ENCODE measurements around the gene FHIT.

FHIT gene

GRCh38 chr3:61250784-61251173, 473 bp downstream of the FHIT start:
- peak overlapping the region; percentile 77 for H3K4me3 ChIP-seq (ENCODE audit: insufficient read length, low read depth)
- H3K4me1 ChIP-seq (ENCODE audit: insufficient read depth, insufficient read length), result no peaks in the 10 kb centered on the region
- H3K9me3 ChIP-seq (ENCODE audit: insufficient read depth, low read length), result no peaks in the 10 kb centered on the region
- no peaks in the 10 kb centered on the region for H3K36me3 ChIP-seq (ENCODE audit: insufficient read depth, insufficient read length, low read length)
- TF ChIP-seq ZNF274 (IDR thresholded peaks at IDR 0.05; ENCODE audit: low read depth, low read length) (no peak), YY1 (IDR thresholded peaks at IDR 0.05; ENCODE audit: insufficient read depth, insufficient read length) (no peak), SUZ12 (IDR thresholded peaks at IDR 0.05; ENCODE audit: extremely low read depth, insufficient read depth, insufficient read length) (no peak)
- DNase-seq (ENCODE audit: low read depth, low spot score), result no peak
- H3K9ac ChIP-seq (ENCODE audit: insufficient read length, low read depth), result peak overlapping the region; percentile 76
- no peaks in the 10 kb centered on the region for H3K27me3 ChIP-seq (ENCODE audit: insufficient read depth, insufficient read length)

GRCh38 chr3:61248496-61248895, 2.8 kb downstream of the FHIT start:
- Histone ChIP-seq H3K36me3 (ENCODE audit: insufficient read depth, insufficient read length, low read length) (no peaks in the 10 kb centered on the region), H3K4me1 (ENCODE audit: insufficient read depth, insufficient read length) (no peaks in the 10 kb centered on the region), H3K27me3 (ENCODE audit: insufficient read depth, insufficient read length) (no peaks in the 10 kb centered on the region), H3K4me3 (ENCODE audit: insufficient read length, low read depth) (no peak overlapping the region), H3K9ac (ENCODE audit: insufficient read length, low read depth) (no peak overlapping the region), H3K9me3 (ENCODE audit: insufficient read depth, low read length) (no peaks in the 10 kb centered on the region)
- TF ChIP-seq SUZ12 (IDR thresholded peaks at IDR 0.05; ENCODE audit: extremely low read depth, insufficient read depth, insufficient read length) (no peak), ZNF274 (IDR thresholded peaks at IDR 0.05; ENCODE audit: low read depth, low read length) (no peak), YY1 (IDR thresholded peaks at IDR 0.05; ENCODE audit: insufficient read depth, insufficient read length) (no peak)
- DNase-seq (ENCODE audit: low read depth, low spot score), result no peak

GRCh38 chr3:61247191-61247590, 4.1 kb downstream of the FHIT start:
- Histone ChIP-seq H3K9ac (ENCODE audit: insufficient read length, low read depth) (no peak overlapping the region), H3K4me1 (ENCODE audit: insufficient read depth, insufficient read length) (no peaks in the 10 kb centered on the region), H3K27me3 (ENCODE audit: insufficient read depth, insufficient read length) (no peaks in the 10 kb centered on the region), H3K4me3 (ENCODE audit: insufficient read length, low read depth) (no peak overlapping the region), H3K9me3 (ENCODE audit: insufficient read depth, low read length) (no peaks in the 10 kb centered on the region), H3K36me3 (ENCODE audit: insufficient read depth, insufficient read length, low read length) (no peaks in the 10 kb centered on the region)
- no peak for DNase-seq (ENCODE audit: low read depth, low spot score)
- no peak for TF ChIP-seq SUZ12 (IDR thresholded peaks at IDR 0.05; ENCODE audit: extremely low read depth, insufficient read depth, insufficient read length)
- TF ChIP-seq YY1 (IDR thresholded peaks at IDR 0.05; ENCODE audit: insufficient read depth, insufficient read length), result no peak
- TF ChIP-seq ZNF274 (IDR thresholded peaks at IDR 0.05; ENCODE audit: low read depth, low read length), result no peak

- H3K9me3 ChIP-seq (ENCODE audit: insufficient read depth, low read length), result no peaks in the 10 kb centered on the region
- no peak overlapping the region for H3K9ac ChIP-seq (ENCODE audit: insufficient read length, low read depth)
- no peak overlapping the region for H3K4me3 ChIP-seq (ENCODE audit: insufficient read length, low read depth)
- TF ChIP-seq YY1 (IDR thresholded peaks at IDR 0.05; ENCODE audit: insufficient read depth, insufficient read length), result no peak
- TF ChIP-seq SUZ12 (IDR thresholded peaks at IDR 0.05; ENCODE audit: extremely low read depth, insufficient read depth, insufficient read length), result no peak
- TF ChIP-seq ZNF274 (IDR thresholded peaks at IDR 0.05; ENCODE audit: low read depth, low read length), result no peak
- no peaks in the 10 kb centered on the region for H3K36me3 ChIP-seq (ENCODE audit: insufficient read depth, insufficient read length, low read length)
- no peaks in the 10 kb centered on the region for H3K27me3 ChIP-seq (ENCODE audit: insufficient read depth, insufficient read length)
- no peak for DNase-seq (ENCODE audit: low read depth, low spot score)
- no peaks in the 10 kb centered on the region for H3K4me1 ChIP-seq (ENCODE audit: insufficient read depth, insufficient read length)
These were observed 11.4 kb downstream of the FHIT start for GRCh38 chr3:61239871-61240270.

- no peaks in the 10 kb centered on the region for H3K4me1 ChIP-seq (ENCODE audit: insufficient read depth, insufficient read length)
- TF ChIP-seq SUZ12 (IDR thresholded peaks at IDR 0.05; ENCODE audit: extremely low read depth, insufficient read depth, insufficient read length), result no peak
- no peak overlapping the region for H3K4me3 ChIP-seq (ENCODE audit: insufficient read length, low read depth)
- no peak for DNase-seq (ENCODE audit: low read depth, low spot score)
- no peak overlapping the region for H3K9ac ChIP-seq (ENCODE audit: insufficient read length, low read depth)
- H3K9me3 ChIP-seq (ENCODE audit: insufficient read depth, low read length), result no peaks in the 10 kb centered on the region
- H3K27me3 ChIP-seq (ENCODE audit: insufficient read depth, insufficient read length), result no peaks in the 10 kb centered on the region
- no peaks in the 10 kb centered on the region for H3K36me3 ChIP-seq (ENCODE audit: insufficient read depth, insufficient read length, low read length)
These were observed 13.4 kb downstream of the FHIT start for GRCh38 chr3:61237858-61238257.

GRCh38 chr3:61236556-61236955, 14.7 kb downstream of the FHIT start:
- no peaks in the 10 kb centered on the region for H3K4me1 ChIP-seq (ENCODE audit: insufficient read depth, insufficient read length)
- no peak overlapping the region for H3K9ac ChIP-seq (ENCODE audit: insufficient read length, low read depth)
- DNase-seq (ENCODE audit: low read depth, low spot score), result no peak
- no peaks in the 10 kb centered on the region for H3K36me3 ChIP-seq (ENCODE audit: insufficient read depth, insufficient read length, low read length)
- no peaks in the 10 kb centered on the region for H3K27me3 ChIP-seq (ENCODE audit: insufficient read depth, insufficient read length)
- TF ChIP-seq SUZ12 (IDR thresholded peaks at IDR 0.05; ENCODE audit: extremely low read depth, insufficient read depth, insufficient read length) (no peak), ZNF274 (IDR thresholded peaks at IDR 0.05; ENCODE audit: low read depth, low read length) (no peak), YY1 (IDR thresholded peaks at IDR 0.05; ENCODE audit: insufficient read depth, insufficient read length) (no peak)
- no peaks in the 10 kb centered on the region for H3K9me3 ChIP-seq (ENCODE audit: insufficient read depth, low read length)
- H3K4me3 ChIP-seq (ENCODE audit: insufficient read length, low read depth), result no peak overlapping the region

- Histone ChIP-seq H3K4me3 (ENCODE audit: insufficient read length, low read depth) (no peak overlapping the region), H3K9ac (ENCODE audit: insufficient read length, low read depth) (no peak overlapping the region), H3K9me3 (ENCODE audit: insufficient read depth, low read length) (no peaks in the 10 kb centered on the region), H3K36me3 (ENCODE audit: insufficient read depth, insufficient read length, low read length) (no peaks in the 10 kb centered on the region), H3K27me3 (ENCODE audit: insufficient read depth, insufficient read length) (no peaks in the 10 kb centered on the region), H3K4me1 (ENCODE audit: insufficient read depth, insufficient read length) (no peaks in the 10 kb centered on the region)
- no peak for DNase-seq (ENCODE audit: low read depth, low spot score)
- TF ChIP-seq ZNF274 (IDR thresholded peaks at IDR 0.05; ENCODE audit: low read depth, low read length), result no peak
- no peak for TF ChIP-seq YY1 (IDR thresholded peaks at IDR 0.05; ENCODE audit: insufficient read depth, insufficient read length)
- no peak for TF ChIP-seq SUZ12 (IDR thresholded peaks at IDR 0.05; ENCODE audit: extremely low read depth, insufficient read depth, insufficient read length)
These were observed 17.5 kb downstream of the FHIT start for GRCh38 chr3:61233746-61234145.

GRCh38 chr3:61231693-61232092, 19.6 kb downstream of the FHIT start:
- Histone ChIP-seq H3K36me3 (ENCODE audit: insufficient read depth, insufficient read length, low read length) (no peaks in the 10 kb centered on the region), H3K4me1 (ENCODE audit: insufficient read depth, insufficient read length) (no peaks in the 10 kb centered on the region), H3K9me3 (ENCODE audit: insufficient read depth, low read length) (no peaks in the 10 kb centered on the region), H3K4me3 (ENCODE audit: insufficient read length, low read depth) (no peak overlapping the region), H3K9ac (ENCODE audit: insufficient read length, low read depth) (no peak overlapping the region), H3K27me3 (ENCODE audit: insufficient read depth, insufficient read length) (no peaks in the 10 kb centered on the region)
- no peak for DNase-seq (ENCODE audit: low read depth, low spot score)
- TF ChIP-seq ZNF274 (IDR thresholded peaks at IDR 0.05; ENCODE audit: low read depth, low read length) (no peak), SUZ12 (IDR thresholded peaks at IDR 0.05; ENCODE audit: extremely low read depth, insufficient read depth, insufficient read length) (no peak), YY1 (IDR thresholded peaks at IDR 0.05; ENCODE audit: insufficient read depth, insufficient read length) (no peak)
